HL-60 (cell line): ENCODE data around the gene PXDN.

Experiments used
- DNase-seq, 2 experiments: peaks; one replicate each; pipeline ENCODE4 v3.0.0-alpha.2; 2010 to 2020; ENCODE audit warnings: low read depth in 1 of 2, low spot score in 1 of 2
- H3K27ac ChIP-seq: fragments of 250-450 bp; sonication (Bioruptor Pico); replicated peaks from 2 replicates; pipeline ENCODE4 v1.5.1; 2020; ENCODE audit warnings: mild to moderate bottlenecking, moderate library complexity
- H3K27me3 ChIP-seq: fragments of 250-450 bp; sonication (Bioruptor Pico); 2 replicates; pipeline ENCODE4 v1.5.1; 2021; ENCODE audit warnings: mild to moderate bottlenecking, moderate library complexity; ENCODE audit not compliant: insufficient read depth, poor library complexity, severe bottlenecking
- H3K4me3 ChIP-seq: replicated peaks from 2 replicates; pipeline ENCODE4 v1.5.1; 2011; ENCODE audit warnings: mild to moderate bottlenecking, control low read depth, low read length; ENCODE audit not compliant: insufficient read depth
- CTCF ChIP-seq: IDR thresholded peaks from one replicate; pipeline ENCODE4 v1.5.1; 2011; ENCODE audit warnings: low read length, control low read depth, inconsistent platforms; ENCODE audit not compliant: insufficient read depth
- GABPA ChIP-seq: IDR thresholded peaks from 2 replicates; pipeline ENCODE4 v1.6.1; 2012; ENCODE audit warnings: low read depth
- POLR2AphosphoS5 ChIP-seq: IDR thresholded peaks from 2 replicates; pipeline ENCODE4 v1.6.1; 2012; ENCODE audit warnings: low read depth
- REST ChIP-seq: IDR thresholded peaks from 2 replicates; pipeline ENCODE4 v1.6.1; 2012; ENCODE audit warnings: low read depth; ENCODE audit not compliant: insufficient replicate concordance
- SPI1 ChIP-seq: IDR thresholded peaks from 2 replicates; pipeline ENCODE4 v1.6.1; 2012; ENCODE audit warnings: low read depth, mild to moderate bottlenecking, borderline replicate concordance

Gene PXDN

GRCh38 chr2:1685957-1686783 lies 58.1 kb downstream of the PXDN start:
- TF ChIP-seq REST, result no peak
- no peak for TF ChIP-seq CTCF
- no peak for TF ChIP-seq POLR2AphosphoS5
- no peak for TF ChIP-seq SPI1
- TF ChIP-seq GABPA, result no peak
- no peak for DNase-seq
- Histone ChIP-seq H3K27ac (no peak overlapping the region), H3K4me3 (no peak overlapping the region), H3K27me3 (no peaks in the 10 kb centered on the region)

GRCh38 chr2:1685078-1685956 lies 59.0 kb downstream of the PXDN start:
- Histone ChIP-seq H3K27ac (no peak overlapping the region), H3K27me3 (no peaks in the 10 kb centered on the region), H3K4me3 (no peak overlapping the region)
- TF ChIP-seq SPI1, result no peak
- no peak for TF ChIP-seq GABPA
- no peak for TF ChIP-seq POLR2AphosphoS5
- no peak for TF ChIP-seq CTCF
- TF ChIP-seq REST, result no peak
- DNase-seq, result no peak

GRCh38 chr2:1683297-1683696 lies 61.0 kb downstream of the PXDN start:
- TF ChIP-seq REST, result no peak
- TF ChIP-seq SPI1, result no peak
- no peak for TF ChIP-seq POLR2AphosphoS5
- TF ChIP-seq CTCF, result no peak
- TF ChIP-seq GABPA, result no peak
- Histone ChIP-seq H3K4me3 (no peak overlapping the region), H3K27ac (no peak overlapping the region), H3K27me3 (no peaks in the 10 kb centered on the region)
- no peak for DNase-seq
